Subcutaneous abdominal adipose tissue (tissue), 5 donors: ENCODE results near the gene PDZRN4.
"Not testable (repeated sequence)": the region's sequence is repeated elsewhere in the genome, so short reads cannot be mapped to it uniquely, and the experiment has no call there.

Experiments used
- H3K27ac ChIP-seq: one replicate; pipeline ENCODE4 v1.7.0; 2013; ENCODE audit warnings: low read depth, mild to moderate bottlenecking, inconsistent platforms, low read length, moderate library complexity
- H3K27me3 ChIP-seq, 5 donors: one replicate each; pipeline ENCODE4 v1.7.0; 2013; ENCODE audit warnings: low read length in 5 of 5, inconsistent platforms in 1 of 5; ENCODE audit not compliant: control insufficient read depth in 5 of 5, insufficient read depth in 4 of 5
- H3K36me3 ChIP-seq, 5 donors: one replicate each; pipeline ENCODE4 v1.7.0; 2013; ENCODE audit warnings: low read length in 5 of 5; ENCODE audit not compliant: control insufficient read depth in 5 of 5, insufficient read depth in 5 of 5
- H3K4me1 ChIP-seq, 5 donors: one replicate each; pipeline ENCODE4 v1.7.0; 2013; ENCODE audit warnings: low read length in 5 of 5, mild to moderate bottlenecking in 3 of 5, moderate library complexity in 1 of 5; ENCODE audit not compliant: control insufficient read depth in 5 of 5, insufficient read depth in 5 of 5
- H3K4me3 ChIP-seq, 5 donors: one replicate each; pipeline ENCODE4 v1.7.0; 2013; ENCODE audit warnings: low read length in 5 of 5, low read depth in 1 of 5
- H3K9ac ChIP-seq, 5 donors: one replicate each; pipeline ENCODE4 v1.7.0; 2013; ENCODE audit warnings: low read length in 5 of 5, mild to moderate bottlenecking in 4 of 5, moderate library complexity in 3 of 5
- H3K9me3 ChIP-seq, 5 donors: one replicate each; pipeline ENCODE4 v1.7.0; 2013; ENCODE audit warnings: low read length in 5 of 5; ENCODE audit not compliant: control insufficient read depth in 5 of 5
- donor health status: healthy.
- donor health status: healthy.
- donor health status: healthy.
- donor health status: healthy.
- donor health status: healthy.

The PDZRN4 gene

GRCh38 chr12:41230756-41231155, 42.6 kb downstream of the PDZRN4 start:
- Histone ChIP-seq H3K27me3 (no peaks in the 10 kb centered on the region), H3K4me3 (no peak overlapping the region), H3K36me3 (no peaks in the 10 kb centered on the region), H3K4me1 (peaks cover 0 to 6% (median 0%) of the 10 kb centered on the region in 5 donors), H3K27ac (no peak overlapping the region), H3K9me3 (no peaks in the 10 kb centered on the region), H3K9ac (no peak overlapping the region)

GRCh38 chr12:41234692-41235091, 46.6 kb downstream of the PDZRN4 start:
- no peaks in the 10 kb centered on the region for H3K36me3 ChIP-seq
- H3K9me3 ChIP-seq: no peaks in the 10 kb centered on the region
- H3K4me3 ChIP-seq: no peak overlapping the region
- no peak overlapping the region for H3K27ac ChIP-seq
- no peaks in the 10 kb centered on the region for H3K27me3 ChIP-seq
- peaks cover 0 to under 1% (median 0%) of the 10 kb centered on the region in 5 donors for H3K4me1 ChIP-seq
- H3K9ac ChIP-seq: no peak overlapping the region

GRCh38 chr12:41242603-41243002, 54.5 kb downstream of the PDZRN4 start:
- H3K9ac ChIP-seq: no peak overlapping the region
- no peaks in the 10 kb centered on the region for H3K9me3 ChIP-seq
- H3K27me3 ChIP-seq: no peaks in the 10 kb centered on the region
- H3K4me1 ChIP-seq: no peaks in the 10 kb centered on the region
- no peak overlapping the region for H3K27ac ChIP-seq
- no peak overlapping the region for H3K4me3 ChIP-seq
- H3K36me3 ChIP-seq: no peaks in the 10 kb centered on the region

GRCh38 chr12:41248391-41248790, 60.3 kb downstream of the PDZRN4 start:
- H3K9me3 ChIP-seq: no peaks in the 10 kb centered on the region
- no peaks in the 10 kb centered on the region for H3K4me1 ChIP-seq
- no peaks in the 10 kb centered on the region for H3K36me3 ChIP-seq
- H3K27ac ChIP-seq: no peak overlapping the region
- no peak overlapping the region for H3K9ac ChIP-seq
- no peaks in the 10 kb centered on the region for H3K27me3 ChIP-seq
- H3K4me3 ChIP-seq: no peak overlapping the region

GRCh38 chr12:41250748-41251147, 62.6 kb downstream of the PDZRN4 start:
- Histone ChIP-seq H3K36me3 (no peaks in the 10 kb centered on the region), H3K4me3 (no peak overlapping the region), H3K9ac (no peak overlapping the region), H3K27me3 (no peaks in the 10 kb centered on the region), H3K9me3 (no peaks in the 10 kb centered on the region), H3K4me1 (no peaks in the 10 kb centered on the region), H3K27ac (no peak overlapping the region)

- Histone ChIP-seq H3K4me3 (no peak overlapping the region), H3K27me3 (no peaks in the 10 kb centered on the region), H3K36me3 (no peaks in the 10 kb centered on the region), H3K27ac (no peak overlapping the region), H3K4me1 (no peaks in the 10 kb centered on the region), H3K9me3 (no peaks in the 10 kb centered on the region), H3K9ac (no peak overlapping the region)
These were observed 66.1 kb downstream of the PDZRN4 start for GRCh38 chr12:41254004-41254914.

GRCh38 chr12:41263196-41263595, 75.1 kb downstream of the PDZRN4 start:
- H3K9me3 ChIP-seq, H3K4me3 ChIP-seq, H3K27me3 ChIP-seq, H3K27ac ChIP-seq, H3K4me1 ChIP-seq, H3K36me3 ChIP-seq, H3K9ac ChIP-seq: not testable (repeated sequence)

GRCh38 chr12:41264281-41264680, 76.2 kb downstream of the PDZRN4 start:
- no peak overlapping the region for H3K27ac ChIP-seq
- H3K4me1 ChIP-seq: no peaks in the 10 kb centered on the region
- no peaks in the 10 kb centered on the region for H3K9me3 ChIP-seq
- no peak overlapping the region for H3K4me3 ChIP-seq
- H3K9ac ChIP-seq: no peak overlapping the region
- no peaks in the 10 kb centered on the region for H3K36me3 ChIP-seq
- H3K27me3 ChIP-seq: no peaks in the 10 kb centered on the region

GRCh38 chr12:41269056-41269455, 80.9 kb downstream of the PDZRN4 start:
- no peaks in the 10 kb centered on the region for H3K27me3 ChIP-seq
- no peaks in the 10 kb centered on the region for H3K36me3 ChIP-seq
- H3K4me3 ChIP-seq: no peak overlapping the region
- no peak overlapping the region for H3K9ac ChIP-seq
- H3K27ac ChIP-seq: no peak overlapping the region
- no peaks in the 10 kb centered on the region for H3K4me1 ChIP-seq
- no peaks in the 10 kb centered on the region for H3K9me3 ChIP-seq

- Histone ChIP-seq H3K27ac (no peak overlapping the region), H3K9me3 (no peaks in the 10 kb centered on the region), H3K36me3 (no peaks in the 10 kb centered on the region), H3K9ac (no peak overlapping the region), H3K27me3 (no peaks in the 10 kb centered on the region), H3K4me3 (no peak overlapping the region), H3K4me1 (peaks cover 0 to 3% (median 0%) of the 10 kb centered on the region in 5 donors)
These were observed 83.4 kb downstream of the PDZRN4 start for GRCh38 chr12:41271489-41271888.
